ENCODE data around the gene LMO7. TPM values are rescaled to one million over a fixed set of nuclear protein-coding genes. Genes with fewer than 3 reads are reported as not detected.

Gene LMO7
- total RNA-seq, 4 donors from 2014 or later, result 75.2 to 127 (median 87.0) TPM

DNA sequence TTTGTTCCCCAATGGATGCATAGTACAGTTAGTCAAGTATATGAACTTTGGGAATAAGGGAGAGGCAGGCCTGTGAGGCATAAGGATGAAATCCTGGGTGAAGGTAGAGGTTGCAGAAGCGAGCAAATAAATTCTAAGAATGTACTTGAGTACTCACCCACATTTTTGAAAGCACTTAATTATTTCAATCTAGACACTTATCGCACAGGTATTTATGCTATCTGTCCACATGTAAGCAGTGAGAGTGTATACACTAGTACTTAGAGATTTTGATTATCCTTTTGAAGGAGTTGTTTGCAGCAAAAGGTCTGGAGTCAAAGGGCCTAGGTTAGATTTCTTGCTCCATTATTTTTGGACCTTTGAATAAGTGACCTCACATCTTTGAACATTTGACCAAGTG, 77.7 kb downstream of the LMO7 start:
- Histone ChIP-seq H3K27ac (no peak overlapping the region), H3K27me3 (no peaks in the 10 kb centered on the region), H3K36me3 (no peaks in the 10 kb centered on the region), H3K9me3 (no peaks in the 10 kb centered on the region), H3K4me3 (no peak overlapping the region), H3K4me1 (peaks cover 16% of the 10 kb centered on the region)
- DNase-seq (ENCODE audit: low spot score in 2 of 2), result no peak
- 94% methylated on average over 2 of the region's 2 CpGs for WGBS
- TF ChIP-seq POLR2A (IDR thresholded peaks at IDR 0.05), result no peak

DNA sequence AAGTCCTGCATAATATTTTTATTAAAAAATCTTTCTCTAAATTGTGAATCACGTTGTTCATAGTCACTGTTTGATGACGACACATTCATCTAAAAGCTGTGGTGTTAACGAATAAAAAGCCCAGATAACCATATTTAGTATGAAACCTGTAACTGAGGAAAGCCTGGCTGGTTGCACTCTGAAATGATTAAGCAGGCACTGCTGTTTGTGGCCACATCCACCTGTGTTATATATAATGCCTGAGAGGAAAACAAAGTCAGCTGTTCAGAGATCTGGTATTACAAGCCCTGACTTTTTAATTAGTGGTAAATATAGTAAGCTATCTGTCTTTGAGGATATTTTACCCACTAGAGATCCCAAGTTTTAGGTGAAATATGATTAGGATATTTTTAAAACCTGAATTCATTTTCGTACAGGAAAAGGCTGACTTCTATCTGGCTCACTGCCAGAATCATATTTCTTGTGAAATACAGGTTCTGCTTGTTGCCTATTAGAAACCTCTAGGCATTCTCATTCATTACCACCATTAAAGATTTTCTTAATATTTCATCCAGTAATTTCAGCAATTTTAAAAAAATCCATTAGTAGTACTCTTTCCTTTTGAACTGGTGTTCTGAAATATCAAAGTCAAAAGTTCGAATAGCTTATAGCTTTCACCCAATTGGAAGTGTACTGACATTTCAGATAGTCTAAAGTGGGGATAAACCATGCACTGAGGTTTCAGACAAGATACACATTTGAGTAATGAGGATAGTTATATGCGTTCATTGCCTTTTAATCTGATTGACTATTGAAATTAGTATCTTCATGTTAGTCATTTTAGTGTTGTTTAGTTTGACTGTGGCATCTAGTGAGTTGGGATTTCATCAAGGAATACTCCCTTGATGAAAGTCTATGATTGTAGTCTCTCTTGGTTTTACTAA, 79.7 kb downstream of the LMO7 start:
- 57% methylated on average over 6 of the region's 6 CpGs for WGBS
- no peaks in the 10 kb centered on the region for H3K27me3 ChIP-seq
- DNase-seq (ENCODE audit: low spot score in 2 of 2), result no peak
- H3K4me1 ChIP-seq, result peaks cover 16% of the 10 kb centered on the region
- no peaks in the 10 kb centered on the region for H3K36me3 ChIP-seq
- peak overlapping the region; percentile 29 for H3K27ac ChIP-seq
- H3K4me3 ChIP-seq, result no peak overlapping the region
- no peak for TF ChIP-seq POLR2AphosphoS5 (IDR thresholded peaks at IDR 0.05)
- TF ChIP-seq EP300 (IDR thresholded peaks at IDR 0.05), result no peak
- no peak for TF ChIP-seq POLR2A (IDR thresholded peaks at IDR 0.05)
- TF ChIP-seq, protein P1, sequence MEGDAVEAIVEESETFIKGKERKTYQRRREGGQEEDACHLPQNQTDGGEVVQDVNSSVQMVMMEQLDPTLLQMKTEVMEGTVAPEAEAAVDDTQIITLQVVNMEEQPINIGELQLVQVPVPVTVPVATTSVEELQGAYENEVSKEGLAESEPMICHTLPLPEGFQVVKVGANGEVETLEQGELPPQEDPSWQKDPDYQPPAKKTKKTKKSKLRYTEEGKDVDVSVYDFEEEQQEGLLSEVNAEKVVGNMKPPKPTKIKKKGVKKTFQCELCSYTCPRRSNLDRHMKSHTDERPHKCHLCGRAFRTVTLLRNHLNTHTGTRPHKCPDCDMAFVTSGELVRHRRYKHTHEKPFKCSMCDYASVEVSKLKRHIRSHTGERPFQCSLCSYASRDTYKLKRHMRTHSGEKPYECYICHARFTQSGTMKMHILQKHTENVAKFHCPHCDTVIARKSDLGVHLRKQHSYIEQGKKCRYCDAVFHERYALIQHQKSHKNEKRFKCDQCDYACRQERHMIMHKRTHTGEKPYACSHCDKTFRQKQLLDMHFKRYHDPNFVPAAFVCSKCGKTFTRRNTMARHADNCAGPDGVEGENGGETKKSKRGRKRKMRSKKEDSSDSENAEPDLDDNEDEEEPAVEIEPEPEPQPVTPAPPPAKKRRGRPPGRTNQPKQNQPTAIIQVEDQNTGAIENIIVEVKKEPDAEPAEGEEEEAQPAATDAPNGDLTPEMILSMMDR (IDR thresholded peaks at IDR 0.05), result no peak
- H3K9me3 ChIP-seq, result no peaks in the 10 kb centered on the region

DNA sequence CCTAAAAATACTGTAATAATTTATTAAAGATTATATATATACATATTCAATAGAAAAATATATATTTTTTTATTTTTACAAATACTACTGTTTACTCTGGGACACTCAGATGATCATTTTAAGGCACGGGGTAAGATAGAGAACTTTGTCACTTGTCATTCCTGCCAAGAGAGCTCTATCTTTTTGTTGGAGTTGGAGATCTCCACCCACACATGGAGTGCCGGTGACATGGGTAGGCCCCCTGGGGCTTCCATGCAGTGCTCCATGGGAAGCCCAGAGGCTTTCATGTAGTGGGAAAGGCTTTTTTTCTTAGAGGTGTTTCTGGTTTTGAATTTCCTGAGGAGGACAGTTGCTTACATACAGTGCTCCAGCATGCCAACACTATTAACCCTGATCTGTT, 81.4 kb downstream of the LMO7 start:
- H3K27me3 ChIP-seq, result no peaks in the 10 kb centered on the region
- no peak overlapping the region for H3K4me3 ChIP-seq
- no peaks in the 10 kb centered on the region for H3K9me3 ChIP-seq
- WGBS, result 74% methylated on average over 2 of the region's 2 CpGs
- DNase-seq (ENCODE audit: low spot score in 2 of 2), result no peak
- no peak overlapping the region for H3K27ac ChIP-seq
- TF ChIP-seq, protein P1 (IDR thresholded peaks at IDR 0.05), result no peak
- TF ChIP-seq POLR2AphosphoS5 (IDR thresholded peaks at IDR 0.05) (no peak), POLR2A (IDR thresholded peaks at IDR 0.05) (no peak), EP300 (IDR thresholded peaks at IDR 0.05) (no peak)
- H3K4me1 ChIP-seq, result peaks cover 16% of the 10 kb centered on the region
- H3K36me3 ChIP-seq, result no peaks in the 10 kb centered on the region

DNA sequence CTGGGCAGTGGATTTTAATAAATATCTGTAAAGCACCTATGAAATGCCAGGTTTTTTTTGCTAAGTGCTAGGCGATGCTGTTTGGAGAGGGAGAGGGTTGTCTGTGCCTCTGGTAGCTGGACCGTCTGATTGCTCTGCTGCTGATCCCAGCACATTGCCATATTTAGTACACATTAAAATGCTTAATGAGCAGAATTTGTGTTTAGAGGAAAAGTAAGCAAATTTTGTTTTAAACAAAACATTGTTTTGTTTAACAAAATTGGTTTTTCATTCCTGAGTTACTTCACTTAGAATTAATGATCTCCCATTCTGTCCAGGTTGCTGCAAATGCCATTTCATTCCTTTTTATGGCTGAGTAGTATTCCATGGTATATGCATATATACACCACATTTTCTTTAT, 85.2 kb downstream of the LMO7 start:
- WGBS, result 86% methylated on average over 2 of the region's 2 CpGs
- H3K27ac ChIP-seq, result no peak overlapping the region
- no peak for TF ChIP-seq POLR2AphosphoS5 (IDR thresholded peaks at IDR 0.05)
- TF ChIP-seq POLR2A (IDR thresholded peaks at IDR 0.05), result no peak
- TF ChIP-seq, protein P1 (IDR thresholded peaks at IDR 0.05), result no peak
- TF ChIP-seq EP300 (IDR thresholded peaks at IDR 0.05), result no peak
- DNase-seq (ENCODE audit: low spot score in 2 of 2), result no peak
- no peaks in the 10 kb centered on the region for H3K27me3 ChIP-seq
- no peaks in the 10 kb centered on the region for H3K36me3 ChIP-seq
- no peaks in the 10 kb centered on the region for H3K9me3 ChIP-seq
- no peak overlapping the region for H3K4me3 ChIP-seq
- H3K4me1 ChIP-seq, result peaks cover 4% of the 10 kb centered on the region

DNA sequence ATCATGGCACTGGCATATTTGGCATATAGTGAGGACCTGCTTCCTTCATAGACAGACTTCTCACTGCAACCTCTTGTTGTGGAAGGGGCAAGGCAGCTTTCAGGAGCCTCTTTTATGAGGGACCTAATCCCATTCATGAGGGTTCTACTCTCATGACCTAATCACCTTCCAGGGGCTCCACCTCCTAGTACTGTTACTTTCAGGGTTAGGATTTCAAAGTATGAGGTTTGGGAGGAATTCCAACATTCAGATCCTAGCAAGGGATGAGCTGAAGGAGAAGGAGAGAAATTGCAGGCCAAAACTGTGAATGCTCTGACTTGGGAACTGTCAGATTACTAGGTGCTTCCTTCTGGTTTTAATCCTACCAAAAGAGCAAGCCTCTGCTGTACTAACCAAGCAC, 87.8 kb downstream of the LMO7 start:
- H3K27ac ChIP-seq, result no peak overlapping the region

More for the DNA sequence above, 87.8 kb downstream of the LMO7 start:
- no peak for DNase-seq (ENCODE audit: low spot score in 2 of 2)
- H3K27me3 ChIP-seq, result no peaks in the 10 kb centered on the region
- no peaks in the 10 kb centered on the region for H3K36me3 ChIP-seq
- H3K4me3 ChIP-seq, result no peak overlapping the region
- no peak for TF ChIP-seq POLR2A (IDR thresholded peaks at IDR 0.05)
- TF ChIP-seq POLR2AphosphoS5 (IDR thresholded peaks at IDR 0.05), result no peak
- TF ChIP-seq, protein P1 (IDR thresholded peaks at IDR 0.05), result no peak
- no peak for TF ChIP-seq EP300 (IDR thresholded peaks at IDR 0.05)
- H3K9me3 ChIP-seq, result no peaks in the 10 kb centered on the region
- H3K4me1 ChIP-seq, result no peaks in the 10 kb centered on the region
